HG03575 (cell line): Measurements from ENCODE around the gene EEF2K.
"Not testable (repeated sequence)": the region's sequence is repeated elsewhere in the genome, so short reads cannot be mapped to it uniquely, and the experiment has no call there.

ENCODE experiments used
- ATAC-seq: cut with Tn5 transposase; IDR thresholded peaks from one replicate; pipeline ENCODE4 v1.9.1; 2021; ENCODE audit not compliant: unreplicated experiment, insufficient number of reproducible peaks, low FRiP score; ENCODE audit errors: extremely low read depth

EEF2K gene

GRCh38 chr16:22278441-22279230, 72.6 kb downstream of the EEF2K start:
- no peak for ATAC-seq

- no peak for ATAC-seq
Measured at GRCh38 chr16:22282254-22282892, 76.3 kb downstream of the EEF2K start.

- ATAC-seq = no peak
Measured at GRCh38 chr16:22284637-22285036, 78.6 kb downstream of the EEF2K start.

DNA sequence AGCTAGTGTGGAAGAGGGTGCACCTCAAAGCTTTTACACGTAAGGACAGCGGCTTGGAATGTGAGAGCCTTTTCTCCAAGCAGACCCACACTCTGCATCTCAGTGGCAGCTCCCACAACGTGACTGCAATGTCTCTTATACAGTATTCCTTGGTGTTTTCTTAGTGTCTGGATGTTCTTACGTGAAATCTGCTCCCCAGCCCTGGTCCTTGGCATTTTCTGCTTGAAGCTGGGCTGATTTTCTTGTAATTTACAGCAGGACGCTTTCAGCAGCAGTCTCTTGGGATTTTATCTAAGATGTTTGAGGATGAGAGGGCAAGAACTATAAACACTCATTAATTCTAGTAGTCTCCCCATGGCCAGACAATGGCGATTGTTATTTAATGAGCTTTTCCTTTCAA, 79.0 kb downstream of the EEF2K start:
- ATAC-seq = no peak

GRCh38 chr16:22291020-22291419, 84.9 kb downstream of the EEF2K start:
- ATAC-seq = no peak

- no peak for ATAC-seq
Measured at GRCh38 chr16:22291860-22292318, 85.8 kb downstream of the EEF2K start.

GRCh38 chr16:22292320-22292719, 86.2 kb downstream of the EEF2K start:
- no peak for ATAC-seq

- no peak for ATAC-seq
Measured at GRCh38 chr16:22293137-22294106, 87.3 kb downstream of the EEF2K start.

GRCh38 chr16:22296225-22297113, 90.4 kb downstream of the EEF2K start:
- no peak for ATAC-seq

DNA sequence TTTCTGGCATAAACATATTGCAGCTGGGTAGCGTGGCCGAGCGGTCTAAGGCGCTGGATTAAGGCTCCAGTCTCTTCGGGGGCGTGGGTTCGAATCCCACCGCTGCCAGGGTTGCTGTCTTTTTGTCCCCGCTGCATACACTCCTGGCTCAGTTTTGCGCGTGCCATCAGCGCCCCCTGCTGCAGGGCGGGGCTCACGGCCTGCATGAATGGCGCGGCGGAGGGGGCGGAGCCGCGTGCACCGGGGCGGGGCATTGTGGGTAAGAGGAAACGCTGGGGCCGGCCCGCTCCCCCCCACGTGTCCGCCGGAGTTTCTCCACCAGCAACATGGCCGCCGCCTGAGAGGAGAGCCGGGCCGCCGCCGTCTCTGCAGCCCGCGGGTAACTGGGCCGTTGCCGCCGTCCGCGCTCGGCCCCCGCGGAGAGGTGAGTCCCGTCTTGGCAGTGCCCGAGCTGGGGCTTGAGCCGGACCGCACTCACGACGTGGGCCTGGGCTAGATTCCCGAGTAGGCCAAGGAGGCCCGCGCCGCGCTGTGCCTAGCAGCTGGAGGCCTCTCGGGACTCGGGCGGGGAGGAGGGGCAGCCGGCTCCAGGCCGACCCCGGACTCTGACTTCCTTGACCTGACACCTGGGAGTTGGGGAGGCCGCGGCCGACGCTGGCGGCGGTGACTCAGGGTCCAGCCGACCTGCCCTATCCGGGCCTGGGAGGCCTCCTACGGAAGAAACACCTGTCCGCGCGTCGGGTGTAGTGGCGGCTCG, 91.2 kb downstream of the EEF2K start, which contains the start of gene POLR3E:
Gene POLR3E, plus strand, starts transcription at position 296 of the 757 bp plus-strand sequence. CDS start 5,560 bp downstream, outside the sequence.
- no peak for ATAC-seq

- no peak for ATAC-seq
Measured at GRCh38 chr16:22297871-22298733, 92.0 kb downstream of the EEF2K start.

DNA sequence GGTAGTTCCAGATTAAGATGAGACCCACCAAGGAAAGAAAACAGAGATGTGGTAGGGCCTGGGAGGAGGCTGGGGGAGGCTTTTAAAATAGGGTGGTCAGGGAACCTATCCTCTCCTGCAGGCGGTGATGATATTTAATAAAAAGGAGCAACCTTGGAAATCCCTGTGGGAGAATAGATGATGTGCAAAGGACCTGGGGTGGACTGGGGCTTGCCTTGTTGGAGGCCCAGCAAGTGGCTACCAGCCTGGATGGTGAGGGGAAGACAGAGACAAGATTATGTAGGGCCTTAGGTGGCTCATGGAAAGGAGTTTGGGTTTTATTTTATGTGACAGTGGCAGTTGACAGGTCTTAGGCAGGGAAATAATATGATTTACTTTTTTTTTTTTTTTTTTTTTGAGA, 93.0 kb downstream of the EEF2K start:
- no peak for ATAC-seq

- no peak for ATAC-seq
Measured at GRCh38 chr16:22300427-22301071, 94.5 kb downstream of the EEF2K start.

DNA sequence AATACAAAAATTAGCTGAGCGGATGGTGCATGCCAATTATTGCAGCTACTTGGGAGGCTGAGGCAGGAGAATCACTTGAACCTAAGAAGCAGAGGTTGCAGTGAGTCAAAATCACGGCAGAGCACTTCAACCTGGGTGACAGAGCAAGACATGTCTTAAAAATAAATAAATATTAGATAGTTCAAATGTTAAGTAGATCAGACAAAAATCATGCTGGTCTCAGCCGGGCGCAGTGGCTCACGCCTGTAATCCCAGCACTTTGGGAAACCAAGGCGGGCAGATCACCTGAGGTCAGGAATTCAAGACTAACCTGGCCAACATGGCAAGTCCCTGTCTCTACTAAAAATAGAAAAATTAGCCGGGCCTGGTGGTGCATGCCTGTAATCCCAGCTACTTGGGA, 95.3 kb downstream of the EEF2K start:
- ATAC-seq = not testable (repeated sequence)

DNA sequence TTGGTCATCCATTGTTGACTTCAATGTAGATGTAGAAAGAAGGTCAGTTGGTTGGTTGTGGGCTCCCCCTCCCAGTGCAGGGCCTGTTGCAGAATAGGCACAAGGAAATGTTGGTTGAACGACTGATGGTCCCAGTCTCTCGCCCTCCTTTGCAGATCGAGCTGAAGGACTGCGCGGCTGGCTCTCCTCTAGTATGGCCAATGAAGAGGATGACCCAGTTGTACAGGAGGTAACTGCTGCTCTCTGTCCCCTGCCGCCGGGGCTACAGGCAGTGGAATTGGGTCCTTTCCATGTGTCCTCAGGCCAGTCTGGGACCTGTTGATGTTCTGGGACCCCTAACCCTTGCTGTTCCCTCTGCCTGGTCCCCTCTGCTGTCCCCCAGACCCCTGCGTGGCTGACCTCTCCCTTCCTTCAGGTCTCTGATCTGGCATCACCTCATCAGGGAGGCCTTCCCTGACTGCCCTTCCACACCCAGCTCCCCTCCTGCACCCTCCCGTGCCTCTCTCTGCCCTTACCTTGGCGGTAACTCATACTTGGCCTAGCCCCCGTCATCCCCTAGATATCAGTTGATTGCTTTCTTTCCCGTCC, 96.8 kb downstream of the EEF2K start:
- no peak for ATAC-seq

DNA sequence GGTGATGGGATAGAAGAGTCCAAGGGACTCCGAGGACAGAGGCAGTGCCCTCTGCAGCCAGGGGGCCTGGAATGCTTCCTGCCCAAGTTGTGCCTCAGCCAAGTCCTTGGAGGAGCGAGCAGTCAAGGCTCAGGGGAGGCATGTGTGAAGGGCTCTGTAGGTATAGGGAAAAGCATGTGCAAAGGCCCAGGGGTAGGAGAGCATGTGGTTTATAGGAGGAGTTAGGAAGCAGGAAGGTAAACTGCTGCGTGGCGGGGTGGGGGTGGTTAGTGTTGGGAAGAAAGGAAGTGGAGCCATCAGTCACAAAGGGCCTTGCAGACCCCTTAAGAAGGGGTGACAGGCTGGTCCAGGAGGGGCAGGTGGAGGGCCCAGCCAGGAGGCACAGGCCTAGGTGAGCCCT, 98.3 kb downstream of the EEF2K start:
- no peak for ATAC-seq
